Epithelial cell of proximal tubule (primary cell): ENCODE data around the gene SCN3A. TPM values are rescaled to one million over a fixed set of nuclear protein-coding genes. Genes with fewer than 3 reads are reported as not detected.

ENCODE experiments used
- DNase-seq: peaks from one replicate; pipeline ENCODE4 v3.0.0-alpha.2; 2011; ENCODE audit warnings: low read depth
- H3K4me3 ChIP-seq: 2 replicates; pipeline ENCODE4 v1.5.1; 2011; ENCODE audit warnings: low read depth, mild to moderate bottlenecking, low read length
- CTCF ChIP-seq: conservative IDR thresholded peaks from 2 replicates; pipeline ENCODE4 v1.5.1; 2012; ENCODE audit warnings: low read depth, mild to moderate bottlenecking, low read length
- total RNA-seq: library from RNA; depleted of rRNA; stranded (reverse); fragments of >200 nt; gene quantifications from 2 replicates; pipeline ENCODE4 v1.2.3, GENCODE V29; 2015

SCN3A gene
- total RNA-seq, 1 donor from 2014 or later = 0.52 TPM

GRCh38 chr2:165239856-165240515, 36.1 kb upstream of the SCN3A start:
- no peak for TF ChIP-seq CTCF
- no peak for DNase-seq
- no peak overlapping the region for H3K4me3 ChIP-seq

- peak; percentile 80 for TF ChIP-seq CTCF
- H3K4me3 ChIP-seq = no peak within 1 kb of the TSS
- peak; percentile 23 for DNase-seq
Observed at GRCh38 chr2:165239230-165239629, 35.4 kb upstream of the SCN3A start, which contains the start of gene SCN2A. Gene SCN2A (plus strand): TSS chr2:165239414. CDS start chr2:165295824, 56,410 bp downstream.

- no peak overlapping the region for H3K4me3 ChIP-seq
- TF ChIP-seq CTCF = no peak
- DNase-seq = no peak
Observed at GRCh38 chr2:165238295-165238694, 34.4 kb upstream of the SCN3A start.

GRCh38 chr2:165237056-165237455, 33.2 kb upstream of the SCN3A start:
- TF ChIP-seq CTCF = no peak
- DNase-seq = no peak
- H3K4me3 ChIP-seq = no peak overlapping the region

GRCh38 chr2:165227571-165227970, 23.7 kb upstream of the SCN3A start:
- DNase-seq = no peak
- H3K4me3 ChIP-seq = no peak overlapping the region
- no peak for TF ChIP-seq CTCF

GRCh38 chr2:165224941-165225340, 21.1 kb upstream of the SCN3A start:
- H3K4me3 ChIP-seq = no peak overlapping the region
- no peak for TF ChIP-seq CTCF
- DNase-seq = no peak

GRCh38 chr2:165219481-165219880, 15.6 kb upstream of the SCN3A start:
- TF ChIP-seq CTCF = no peak

More at GRCh38 chr2:165219481-165219880, 15.6 kb upstream of the SCN3A start:
- no peak overlapping the region for H3K4me3 ChIP-seq
- no peak for DNase-seq
